NCI-H128 (cell line): ENCODE data around the gene RASL10B.
"Not testable (repeated sequence)": the region's sequence is repeated elsewhere in the genome, so short reads cannot be mapped to it uniquely, and the experiment has no call there.

Experiments
- DNase-seq: peaks from one replicate; lab custom pipeline; 2025; ENCODE audit not compliant: unreplicated experiment; lab: John Stamatoyannopoulos, UW

The RASL10B gene

GRCh38 chr17:35740997-35741931, 9.8 kb downstream of the RASL10B start:
- no peak for DNase-seq

GRCh38 chr17:35742496-35742895, 11.1 kb downstream of the RASL10B start:
- DNase-seq = no peak

- no peak for DNase-seq
These were observed 11.5 kb downstream of the RASL10B start for GRCh38 chr17:35742896-35743477.

- DNase-seq = no peak
These were observed 12.3 kb downstream of the RASL10B start for GRCh38 chr17:35743626-35744328.

- DNase-seq = no peak
These were observed 13.4 kb downstream of the RASL10B start for GRCh38 chr17:35744830-35745229.

- no peak for DNase-seq
These were observed 13.8 kb downstream of the RASL10B start for GRCh38 chr17:35745246-35745645.

- no peak for DNase-seq
These were observed 14.4 kb downstream of the RASL10B start for GRCh38 chr17:35745749-35746320.

- DNase-seq = peak; percentile 35
These were observed 16.1 kb downstream of the RASL10B start for GRCh38 chr17:35747540-35748017.

GRCh38 chr17:35748341-35748841, 17.0 kb downstream of the RASL10B start:
- no peak for DNase-seq

GRCh38 chr17:35748979-35749378, 17.5 kb downstream of the RASL10B start:
- DNase-seq = no peak

- no peak for DNase-seq
These were observed 18.3 kb downstream of the RASL10B start for GRCh38 chr17:35749560-35750412.

- no peak for DNase-seq
These were observed 19.3 kb downstream of the RASL10B start for GRCh38 chr17:35750526-35751395.

GRCh38 chr17:35751541-35751940, 20.1 kb downstream of the RASL10B start:
- DNase-seq = not testable (repeated sequence)

GRCh38 chr17:35752471-35752870, 21.0 kb downstream of the RASL10B start:
- no peak for DNase-seq

GRCh38 chr17:35752945-35753764, 21.7 kb downstream of the RASL10B start, which contains the start of gene GAS2L2:
Gene GAS2L2, minus strand, starts transcription at chr17:35753239. Its CDS starts 389 bp downstream, at chr17:35752850.
- DNase-seq = no peak

- DNase-seq = no peak
These were observed 25.8 kb downstream of the RASL10B start for GRCh38 chr17:35757243-35757642.

GRCh38 chr17:35760587-35760986, 29.1 kb downstream of the RASL10B start, which contains the start of gene C17orf50:
Gene C17orf50, plus strand, starts transcription at chr17:35760887. Its CDS starts 55 bp downstream, at chr17:35760942.
- no peak for DNase-seq

GRCh38 chr17:35761601-35762000, 30.2 kb downstream of the RASL10B start:
- no peak for DNase-seq
